Stimulated activated CD4-positive, alpha-beta T cell treated with anti-CD3 and anti-CD28 coated beads, Interleukin-4, amount 100 ng/mL, for 24 hours (primary cell): ENCODE data around the gene OXT.
"Not testable (repeated sequence)": the region's sequence is repeated elsewhere in the genome, so short reads cannot be mapped to it uniquely, and the experiment has no call there.

ENCODE experiments used
- DNase-seq: peaks from one replicate; pipeline ENCODE4 v3.0.0-alpha.2; 2020

OXT gene

GRCh38 chr20:3051385-3052019 lies 19.9 kb upstream of the OXT start:
- DNase-seq = no peak

- no peak for DNase-seq
Observed at GRCh38 chr20:3059489-3059888, 11.9 kb upstream of the OXT start.

GRCh38 chr20:3064119-3064518 lies 7.3 kb upstream of the OXT start:
- DNase-seq = not testable (repeated sequence)

GRCh38 chr20:3067139-3068014 lies 4.0 kb upstream of the OXT start:
- DNase-seq = no peak

GRCh38 chr20:3068075-3068474 lies 3.3 kb upstream of the OXT start:
- no peak for DNase-seq

- DNase-seq = no peak
Observed at GRCh38 chr20:3068986-3069900, 2.2 kb upstream of the OXT start.

GRCh38 chr20:3070725-3071124 lies 695 bp upstream of the OXT start:
- no peak for DNase-seq

- no peak for DNase-seq
Observed at GRCh38 chr20:3071266-3071609, 182 bp upstream of the OXT start.

- no peak for DNase-seq
Observed at GRCh38 chr20:3072530-3073250, 1.3 kb downstream of the OXT start.

GRCh38 chr20:3073251-3073643 lies 1.8 kb downstream of the OXT start:
- not testable (repeated sequence) for DNase-seq

- no peak for DNase-seq
Observed at GRCh38 chr20:3074812-3075211, 3.4 kb downstream of the OXT start.

- DNase-seq = not testable (repeated sequence)
Observed at GRCh38 chr20:3075315-3075714, 3.9 kb downstream of the OXT start.

- DNase-seq = no peak
Observed at GRCh38 chr20:3077618-3078134, 6.3 kb downstream of the OXT start.

GRCh38 chr20:3080939-3081388 lies 9.5 kb downstream of the OXT start:
- DNase-seq = no peak

- no peak for DNase-seq
Observed at GRCh38 chr20:3081641-3082040, 10.2 kb downstream of the OXT start.

GRCh38 chr20:3082306-3082951 lies 11.0 kb downstream of the OXT start:
- DNase-seq = no peak

GRCh38 chr20:3082955-3083952 lies 11.8 kb downstream of the OXT start:
- no peak for DNase-seq

GRCh38 chr20:3084283-3084985 lies 13.0 kb downstream of the OXT start, which contains the start of gene AVP:
Gene AVP, minus strand, starts transcription at chr20:3084724. Its CDS starts 50 bp downstream, at chr20:3084674.
- DNase-seq = no peak

GRCh38 chr20:3084986-3085360 lies 13.6 kb downstream of the OXT start:
- no peak for DNase-seq

- no peak for DNase-seq
Observed at GRCh38 chr20:3085571-3086072, 14.2 kb downstream of the OXT start.
